SKM-1 (cell line): ENCODE results near the gene DNASE2.

ENCODE experiments used
- DNase-seq: peaks from one replicate; lab custom pipeline; 2025; ENCODE audit not compliant: unreplicated experiment; lab: John Stamatoyannopoulos, UW

The DNASE2 gene

DNA sequence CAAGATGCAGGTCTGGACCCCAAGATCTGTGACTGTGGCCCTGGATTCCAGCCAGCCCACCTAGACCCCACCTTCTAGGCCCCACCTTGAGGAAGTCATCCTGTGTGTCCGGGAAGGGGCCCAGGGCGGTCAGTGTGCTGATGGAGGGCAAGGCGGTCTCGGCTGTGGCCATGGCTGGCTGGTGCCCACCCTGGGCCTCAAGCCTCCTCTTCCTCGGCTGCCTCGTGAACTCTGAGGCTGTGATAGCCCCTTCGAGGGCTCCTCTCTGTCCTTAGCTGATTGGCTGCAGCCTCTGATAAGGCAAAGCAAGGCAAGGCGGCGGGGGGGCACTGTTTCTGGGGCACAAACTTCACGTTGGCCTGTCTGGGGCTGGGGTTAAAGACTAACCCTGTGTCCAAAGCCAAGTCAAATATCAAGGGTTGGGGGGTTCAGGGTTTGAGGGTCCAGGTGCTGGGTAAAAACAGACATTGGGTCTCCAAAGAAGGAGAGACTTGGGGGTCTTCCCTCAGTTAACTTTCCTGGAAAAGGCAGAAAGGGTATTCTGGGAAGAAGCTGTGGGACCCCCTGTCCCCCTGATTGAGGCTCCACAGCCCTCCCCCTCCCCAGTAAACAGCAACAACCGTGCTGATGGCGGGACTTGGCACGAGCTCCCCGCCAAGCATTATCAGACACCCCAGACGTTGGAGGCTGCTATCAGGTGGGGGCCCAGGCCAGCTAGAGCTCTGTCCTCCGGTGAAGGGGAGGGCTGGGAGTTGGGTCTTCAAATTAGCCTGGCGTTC is 5.9 kb upstream of the DNASE2 start, which contains the start of gene KLF1:
Gene KLF1 (minus strand): TSS at position 233 of the 779 bp plus-strand sequence. CDS start 61 bp downstream, at position 172.
- no peak for DNase-seq

DNA sequence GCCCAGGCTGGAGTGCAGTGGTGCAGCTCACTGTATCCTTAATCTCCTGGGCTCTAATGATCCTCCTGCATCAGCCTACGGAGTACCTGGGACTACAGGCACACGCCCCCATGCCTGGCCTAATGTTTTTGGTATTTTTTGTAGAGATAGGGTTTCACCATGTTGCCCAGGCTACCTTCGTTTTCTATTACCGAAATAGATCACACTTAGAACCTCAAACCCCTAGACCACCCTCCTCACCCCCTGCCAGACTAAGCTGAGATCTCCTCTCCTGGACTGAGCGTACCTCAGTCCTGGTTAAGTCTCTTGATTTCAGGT is 5.4 kb upstream of the DNASE2 start:
- no peak for DNase-seq

DNA sequence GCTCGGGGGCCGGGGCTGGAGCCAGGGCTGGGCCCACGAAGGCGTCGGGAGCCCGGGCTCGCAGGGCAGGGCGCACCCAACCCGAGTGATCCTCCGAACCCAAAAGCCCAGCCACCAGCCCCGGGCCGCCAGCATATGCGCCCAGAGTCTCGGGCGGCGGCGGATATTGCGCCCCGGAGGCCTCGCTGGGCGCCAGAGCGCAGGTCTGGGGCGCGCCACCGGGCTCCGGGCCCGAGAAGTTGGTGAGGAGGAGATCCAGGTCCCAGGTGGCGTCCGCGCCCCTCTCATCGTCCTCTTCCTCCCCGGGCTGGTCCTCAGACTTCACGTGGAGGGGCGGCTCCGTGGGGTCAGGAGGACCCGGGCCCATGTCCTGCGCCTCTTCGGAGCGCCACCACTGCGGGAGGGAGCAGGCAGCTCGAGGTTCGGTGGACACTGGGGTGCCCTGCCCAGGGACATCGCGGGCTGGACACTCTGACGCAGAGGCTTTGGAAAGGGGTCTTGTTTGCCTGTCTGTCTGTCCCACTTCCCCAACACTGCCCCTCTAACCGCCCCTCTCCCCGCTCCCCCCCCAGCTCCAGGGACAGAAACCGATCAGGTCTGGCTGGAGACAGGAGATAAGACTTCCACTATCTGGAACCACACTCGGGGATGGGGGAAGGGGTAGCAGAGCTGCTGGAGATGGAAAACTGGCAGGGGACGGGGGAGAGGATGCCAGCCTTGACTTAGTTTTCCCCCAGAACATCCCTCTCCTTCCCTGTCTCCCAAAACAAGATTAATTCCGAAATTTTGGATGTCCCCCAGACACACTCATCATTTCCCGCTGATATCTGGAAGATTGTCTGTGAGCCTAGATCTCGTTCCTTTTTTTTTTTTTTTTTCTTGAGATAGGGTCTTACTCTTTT is 4.8 kb upstream of the DNASE2 start:
- no peak for DNase-seq

DNA sequence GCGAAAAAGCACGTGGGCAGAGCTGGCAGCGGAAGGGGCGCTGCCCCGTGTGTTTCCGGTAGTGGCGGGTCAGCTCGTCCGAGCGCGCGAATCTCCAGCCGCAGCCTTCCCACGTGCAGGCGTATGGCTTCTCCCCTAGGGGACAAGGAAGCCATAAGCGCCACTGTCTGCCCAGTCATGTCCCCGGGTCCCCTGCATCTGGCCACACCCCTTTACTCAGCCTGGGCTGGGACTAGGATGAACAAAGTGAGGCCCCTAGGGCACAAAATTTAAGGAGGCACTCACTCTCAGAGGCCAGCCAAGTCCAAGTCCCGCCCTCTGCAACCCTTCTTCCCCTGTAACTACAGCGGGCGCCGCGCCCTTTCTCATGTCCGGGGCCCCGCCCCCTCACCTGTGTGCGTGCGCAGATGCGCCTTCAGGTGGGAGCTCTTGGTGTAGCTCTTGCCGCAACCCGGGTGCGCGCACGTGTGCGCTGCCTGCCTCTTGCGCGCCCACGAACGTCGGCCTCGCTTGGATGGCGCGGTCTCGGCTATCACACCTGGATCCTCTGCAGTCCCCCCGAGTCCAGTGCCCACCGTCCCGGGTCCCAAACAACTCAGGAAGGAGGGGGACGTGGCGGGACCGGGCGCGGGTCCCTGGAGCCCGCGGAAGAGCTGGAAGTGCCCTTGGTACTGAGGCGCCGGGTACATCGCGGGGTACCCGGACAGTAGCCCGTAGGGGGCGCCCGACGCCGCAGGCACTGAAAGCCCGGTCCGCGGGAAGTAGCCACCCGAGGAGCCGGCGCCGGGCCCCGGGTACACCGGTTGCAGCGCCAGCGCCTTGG is 3.9 kb upstream of the DNASE2 start:
- DNase-seq: no peak

DNA sequence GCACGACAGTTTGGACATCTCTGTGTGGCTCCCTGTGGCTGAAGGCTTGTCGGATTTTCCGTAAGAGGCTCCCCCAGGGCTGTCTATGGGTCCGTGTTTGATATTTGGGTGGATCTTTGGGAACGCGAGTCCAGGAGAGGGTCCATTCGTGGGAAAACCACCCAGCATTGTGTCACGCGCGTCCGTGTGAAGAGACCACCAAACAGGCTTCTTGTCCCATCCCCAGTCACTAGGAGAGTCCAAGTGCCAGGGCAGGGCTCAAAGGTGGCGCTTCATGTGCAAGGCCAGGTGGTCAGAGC is 3.3 kb upstream of the DNASE2 start:
- no peak for DNase-seq

DNA sequence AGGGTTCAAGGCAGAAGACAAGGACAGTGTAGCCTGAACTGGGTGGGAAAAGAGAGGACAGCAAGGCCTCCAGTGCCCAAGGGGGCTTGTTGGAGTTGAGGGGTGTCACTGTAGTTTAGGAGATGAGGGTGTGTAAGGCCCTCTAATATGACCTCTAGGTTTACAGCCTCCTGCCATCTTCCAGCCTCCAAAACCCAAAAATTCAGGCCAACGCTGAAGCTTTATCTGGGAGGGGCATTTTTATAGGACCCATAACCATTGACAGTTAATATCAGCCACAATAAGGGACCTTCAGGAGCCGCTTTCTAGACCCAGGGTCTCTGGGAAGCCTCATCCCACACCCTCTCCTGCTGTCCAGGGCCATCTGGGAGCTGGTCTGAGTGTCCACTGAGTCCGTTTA is 3.0 kb upstream of the DNASE2 start:
- DNase-seq: no peak

DNA sequence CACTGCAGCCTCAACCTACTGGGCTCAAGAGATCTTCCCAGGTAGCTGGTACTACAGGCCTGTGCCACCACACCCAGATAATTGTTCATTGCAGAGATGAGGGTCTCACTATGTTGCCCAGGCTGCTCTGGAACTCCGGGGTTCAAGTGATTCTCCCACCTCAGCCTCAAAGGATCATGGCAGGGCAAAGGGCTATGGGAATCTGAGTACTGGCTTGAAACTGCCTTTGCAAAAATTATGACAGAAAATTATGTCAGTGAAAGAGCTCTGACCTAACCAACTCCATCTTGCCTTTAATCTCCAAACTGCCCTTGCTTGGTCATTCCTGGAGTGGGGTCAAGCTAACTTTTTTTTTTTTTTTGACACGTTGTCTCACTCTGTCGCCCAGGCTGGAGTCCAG is 1.3 kb upstream of the DNASE2 start:
- DNase-seq: no peak

DNA sequence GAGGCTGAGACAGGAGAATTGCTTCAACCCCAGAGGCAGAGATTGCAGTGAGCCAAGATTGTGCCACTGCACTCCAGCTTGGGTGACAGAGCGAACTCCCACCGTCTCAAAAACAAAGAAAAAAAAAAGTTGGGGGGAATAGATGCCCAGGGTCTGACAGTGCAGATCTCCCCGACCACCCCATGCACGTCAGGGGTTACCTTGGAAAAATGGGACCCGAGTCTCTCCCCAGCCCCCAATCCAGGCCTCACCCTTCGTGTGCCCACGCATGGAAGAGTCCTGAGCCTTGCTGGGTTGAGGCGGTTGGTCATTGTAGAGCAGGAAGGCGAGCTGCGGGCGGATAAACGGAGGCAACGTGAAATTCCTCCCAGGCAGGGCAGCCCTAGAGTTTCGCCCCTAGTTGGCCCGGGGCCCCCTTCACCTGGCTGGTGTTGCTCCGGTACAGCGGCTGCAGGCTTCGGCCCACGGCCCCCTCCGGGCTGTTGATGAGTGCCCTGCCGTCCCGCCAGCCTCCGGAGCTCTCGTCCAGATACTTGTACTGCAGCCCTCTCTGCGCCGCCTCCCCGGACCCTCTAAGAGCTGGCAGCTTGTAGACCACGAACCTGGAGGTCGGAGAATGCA is 588 bp downstream of the DNASE2 start:
- no peak for DNase-seq

DNA sequence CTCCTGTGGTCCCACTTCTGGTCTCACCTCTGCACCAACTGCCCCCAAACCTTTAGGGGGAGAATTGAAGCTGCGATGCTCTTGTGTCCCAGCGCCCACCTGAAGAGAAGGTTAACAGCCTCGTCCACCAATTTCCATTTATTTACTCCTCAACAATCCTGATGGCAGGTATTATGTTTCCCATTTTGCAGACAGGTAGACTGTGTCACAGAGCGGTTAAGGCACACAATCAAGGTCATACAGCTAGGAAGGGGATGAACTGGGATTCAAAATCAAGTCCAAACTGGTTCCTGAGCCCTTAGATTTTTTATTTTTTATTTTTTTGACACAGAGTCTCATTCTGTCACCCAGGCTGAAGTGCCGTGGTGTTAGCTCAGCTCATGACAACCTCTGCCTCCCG is 6.2 kb downstream of the DNASE2 start:
- no peak for DNase-seq

DNA sequence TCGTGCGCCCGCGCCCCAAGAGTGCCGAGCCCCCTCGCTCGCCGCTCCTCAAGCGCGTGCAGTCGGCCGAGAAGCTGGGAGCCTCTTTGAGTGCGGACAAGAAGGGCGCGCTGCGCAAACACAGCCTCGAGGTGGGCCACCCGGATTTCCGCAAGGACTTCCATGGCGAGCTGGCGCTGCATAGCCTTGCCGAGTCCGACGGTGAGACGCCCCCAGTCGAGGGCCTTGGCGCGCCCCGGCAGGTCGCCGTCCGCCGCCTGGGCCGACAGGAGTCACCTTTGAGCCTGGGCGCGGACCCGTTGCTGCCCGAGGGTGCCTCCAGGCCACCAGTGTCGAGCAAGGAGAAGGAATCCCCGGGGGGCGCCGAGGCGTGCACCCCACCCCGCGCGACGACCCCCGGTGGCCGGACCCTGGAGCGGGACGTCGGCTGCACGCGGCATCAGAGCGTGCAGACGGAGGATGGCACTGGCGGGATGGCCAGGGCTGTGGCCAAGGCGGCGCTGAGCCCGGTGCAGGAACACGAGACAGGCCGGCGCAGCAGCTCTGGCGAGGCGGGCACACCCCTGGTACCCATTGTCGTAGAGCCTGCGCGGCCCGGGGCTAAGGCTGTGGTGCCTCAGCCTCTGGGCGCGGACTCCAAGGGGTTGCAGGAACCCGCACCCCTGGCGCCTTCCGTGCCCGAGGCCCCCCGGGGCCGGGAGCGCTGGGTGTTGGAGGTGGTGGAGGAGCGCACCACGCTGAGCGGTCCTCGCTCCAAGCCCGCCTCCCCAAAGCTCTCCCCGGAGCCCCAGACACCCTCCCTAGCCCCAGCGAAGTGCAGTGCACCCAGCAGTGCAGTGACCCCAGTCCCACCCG is 7.1 kb downstream of the DNASE2 start:
- DNase-seq: no peak

DNA sequence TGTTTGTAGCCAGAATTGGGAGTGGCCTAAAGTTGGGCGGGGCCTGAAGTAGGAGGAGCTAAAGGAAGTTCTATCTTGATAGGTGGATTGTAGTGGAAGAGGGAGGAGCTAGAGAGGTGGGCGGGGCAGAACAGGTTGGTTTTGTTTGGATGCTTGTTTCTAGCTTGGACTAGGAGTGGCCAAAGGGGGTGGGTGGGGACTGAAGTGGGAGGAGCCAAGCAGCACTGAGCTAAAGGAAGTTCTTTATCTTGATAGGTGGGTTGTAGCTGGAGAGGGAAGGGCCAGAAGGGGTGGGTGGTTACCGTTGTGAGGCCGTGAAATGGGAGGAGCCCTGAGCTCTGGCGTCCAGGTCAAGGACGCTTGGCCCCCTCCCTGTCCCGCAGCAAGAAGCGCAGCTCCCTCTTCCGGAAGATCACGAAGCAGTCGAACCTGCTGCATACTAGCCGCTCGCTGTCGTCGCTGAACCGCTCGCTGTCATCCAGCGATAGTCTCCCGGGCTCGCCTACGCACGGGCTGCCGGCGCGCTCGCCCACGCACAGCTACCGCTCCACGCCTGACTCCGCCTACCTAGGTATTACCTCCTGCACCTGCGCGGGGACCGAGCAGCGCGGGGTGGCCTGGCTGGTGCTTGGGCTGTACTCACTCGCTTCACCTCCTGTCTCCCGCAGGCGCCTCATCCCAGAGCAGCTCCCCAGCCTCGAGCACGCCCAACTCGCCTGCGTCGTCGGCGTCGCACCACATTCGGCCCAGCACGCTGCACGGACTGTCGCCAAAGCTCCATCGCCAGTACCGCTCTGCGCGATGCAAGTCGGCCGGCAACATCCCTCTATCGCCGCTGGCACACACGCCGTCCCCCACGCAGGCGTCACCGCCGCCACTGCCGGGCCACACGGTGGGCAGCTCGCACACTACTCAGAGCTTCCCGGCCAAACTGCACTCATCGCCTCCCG is 8.0 kb downstream of the DNASE2 start:
- peak; percentile 9 for DNase-seq

DNA sequence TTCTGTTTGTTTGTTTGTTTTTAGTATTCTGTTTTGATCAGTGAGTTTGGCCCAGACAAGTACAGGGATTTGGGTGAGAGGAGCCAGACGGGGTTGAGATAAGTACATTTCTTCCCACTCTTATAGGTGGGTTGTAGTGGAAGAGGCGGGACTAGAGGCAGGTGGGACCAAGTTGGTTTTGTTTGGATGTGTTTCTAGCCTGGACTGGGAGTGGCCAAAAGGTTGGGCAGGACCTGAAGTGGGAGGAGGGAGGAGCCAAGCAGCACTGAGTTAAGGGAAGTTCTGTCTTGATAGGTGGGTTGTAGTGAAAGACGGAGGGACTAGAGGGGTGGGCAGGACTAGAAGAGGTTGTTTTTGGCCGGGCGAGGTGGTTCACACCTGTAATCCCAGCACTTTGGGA is 9.0 kb downstream of the DNASE2 start:
- DNase-seq: no peak

DNA sequence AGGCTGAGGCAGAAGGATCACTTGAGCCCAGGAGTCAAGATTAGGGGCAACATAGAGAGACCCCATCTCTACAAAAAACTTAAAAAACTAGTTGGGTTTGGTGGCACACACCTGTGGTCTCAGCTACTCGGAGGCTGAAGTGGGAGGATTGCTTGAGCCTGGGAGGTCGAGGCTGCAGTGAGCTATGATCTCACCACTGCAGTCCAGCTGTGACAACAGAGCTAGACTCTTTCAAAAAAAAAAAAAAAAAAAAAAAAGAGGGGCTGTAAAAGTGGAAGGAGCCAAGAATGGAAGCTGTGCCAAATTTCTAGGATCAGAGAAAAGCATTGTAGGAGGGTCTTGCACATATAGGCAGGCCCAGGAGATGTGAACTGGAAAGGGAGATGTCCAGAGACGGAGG is 9.6 kb downstream of the DNASE2 start:
- DNase-seq: no peak

DNA sequence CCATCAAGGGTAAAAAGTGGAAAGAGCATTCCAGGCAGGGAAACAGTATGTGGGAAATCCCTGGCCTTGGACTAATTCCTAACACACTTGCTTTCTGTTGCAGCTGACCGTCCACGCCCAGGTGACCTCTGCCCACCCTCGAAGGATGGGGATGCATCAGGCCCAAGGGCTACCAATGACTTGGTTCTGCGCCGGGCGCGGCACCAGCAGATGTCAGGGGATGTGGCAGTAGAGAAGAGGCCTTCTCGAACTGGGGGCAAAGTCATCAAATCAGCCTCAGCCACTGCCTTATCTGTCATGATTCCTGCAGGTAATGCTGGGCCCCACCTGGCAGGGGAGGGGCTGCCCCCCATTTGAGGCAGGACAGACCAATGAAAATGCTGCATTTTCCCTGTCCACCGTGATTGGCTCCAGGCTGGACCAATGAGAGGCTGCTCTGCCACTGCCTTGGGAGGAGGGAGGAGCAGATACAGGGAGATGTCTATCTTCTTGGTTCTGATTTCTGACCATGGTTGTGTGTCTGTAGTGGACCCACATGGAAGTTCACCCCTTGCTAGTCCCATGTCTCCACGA is 12.6 kb downstream of the DNASE2 start:
- DNase-seq: no peak

DNA sequence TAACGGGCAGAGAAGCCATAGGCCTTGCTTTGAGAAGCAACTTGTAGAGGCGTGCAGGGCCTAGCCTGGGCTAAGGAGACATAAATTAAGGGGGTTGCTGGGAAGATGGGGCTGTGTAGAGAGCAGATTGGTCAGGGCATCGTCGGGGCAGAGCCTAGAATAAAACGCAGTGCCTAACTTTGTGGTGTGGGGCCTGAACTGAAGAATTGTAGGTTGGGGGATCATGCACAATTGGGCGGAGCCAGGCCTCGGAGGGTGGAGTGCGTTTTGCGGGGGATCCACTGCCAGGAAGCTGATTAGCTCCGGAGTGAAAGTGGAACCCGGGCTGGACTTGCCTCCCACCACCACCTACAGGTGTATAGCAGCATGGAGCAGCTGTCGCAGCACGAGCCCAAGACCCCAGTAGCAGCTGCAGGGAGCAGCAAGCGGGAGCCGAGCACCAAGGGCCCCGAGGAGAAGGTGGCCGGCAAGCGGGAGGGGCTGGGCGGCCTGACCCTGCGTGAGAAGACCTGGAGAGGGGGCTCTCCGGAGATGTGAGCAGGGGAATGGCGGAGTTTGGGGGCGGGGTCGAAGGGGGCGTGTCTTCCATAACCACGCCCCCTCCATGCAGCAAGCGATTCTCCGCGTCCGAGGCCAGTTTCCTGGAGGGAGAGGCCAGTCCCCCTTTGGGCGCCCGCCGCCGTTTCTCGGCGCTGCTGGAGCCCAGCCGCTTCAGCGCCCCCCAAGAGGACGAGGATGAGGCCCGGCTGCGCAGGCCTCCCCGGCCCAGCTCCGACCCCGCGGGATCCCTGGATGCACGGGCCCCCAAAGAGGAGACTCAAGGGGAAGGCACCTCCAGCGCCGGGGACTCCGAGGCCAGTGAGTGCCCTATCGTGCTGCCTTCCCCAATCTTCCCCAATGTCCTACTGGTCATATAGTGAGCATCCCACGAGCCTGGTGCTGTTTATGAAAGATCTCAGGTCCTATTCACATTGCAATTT is 13.8 kb downstream of the DNASE2 start:
- DNase-seq: no peak

DNA sequence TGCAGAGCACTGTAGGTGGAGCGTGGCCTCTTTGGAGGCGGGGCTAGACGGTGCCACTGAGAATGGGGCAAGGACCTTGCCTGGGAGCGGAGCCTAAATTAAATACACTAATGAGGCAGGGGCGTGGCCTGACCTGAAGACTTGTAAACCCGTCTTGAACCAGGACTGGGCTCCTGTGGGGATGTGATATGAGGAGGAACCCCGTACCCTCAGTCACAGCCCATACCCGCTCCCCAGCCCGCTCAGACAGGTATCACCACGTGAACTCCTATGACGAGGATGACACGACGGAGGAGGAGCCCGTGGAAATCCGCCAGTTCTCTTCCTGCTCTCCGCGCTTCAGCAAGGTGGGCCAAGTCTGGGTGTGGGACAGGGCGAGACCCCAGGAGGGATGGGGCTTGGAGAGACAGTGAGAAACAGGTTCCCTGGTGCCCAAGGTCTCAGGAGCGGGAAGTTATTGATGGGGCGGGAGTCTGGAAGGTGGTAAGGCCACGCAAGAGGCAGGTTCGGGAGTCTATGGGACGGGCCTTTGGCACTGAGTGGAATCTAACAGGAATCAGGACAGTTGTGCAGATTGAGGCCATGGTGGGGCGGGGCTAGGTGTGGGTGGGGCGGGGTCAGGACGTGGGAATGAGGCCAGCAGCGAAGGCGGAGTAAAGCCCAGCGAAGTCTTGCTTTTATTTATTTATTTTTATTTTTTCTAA is 14.7 kb downstream of the DNASE2 start:
- no peak for DNase-seq
